ENCODE data around the gene KIRREL3.

DNA sequence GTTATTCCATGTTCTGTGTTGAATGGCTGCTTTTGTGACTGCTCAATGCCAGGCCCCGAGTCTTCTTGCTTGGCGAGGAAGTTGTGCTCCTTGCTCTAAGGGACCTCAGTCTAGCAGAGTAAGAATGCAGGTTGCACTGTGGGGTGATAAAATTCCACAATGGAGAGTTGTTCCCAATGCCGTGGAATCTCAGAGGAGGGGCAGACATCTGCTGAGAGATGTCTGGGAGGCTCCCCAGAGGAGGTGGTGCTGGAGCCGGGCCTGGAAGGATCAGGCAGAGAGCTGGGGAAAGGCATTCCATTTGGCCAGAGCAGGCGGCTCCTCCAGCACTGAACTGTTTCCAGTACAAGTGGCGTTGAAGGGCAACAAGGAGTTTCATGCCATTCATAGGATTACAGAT is 589.9 kb downstream of the KIRREL3 start:
- TF ChIP-seq FOXM1 (IDR thresholded peaks at IDR 0.05; ENCODE audit: low read depth), result no peak
- no peak for TF ChIP-seq FOXM1 (CRISPR knock-in tag; IDR thresholded peaks at IDR 0.05; ENCODE audit: low read depth)
- TF ChIP-seq, protein P1, sequence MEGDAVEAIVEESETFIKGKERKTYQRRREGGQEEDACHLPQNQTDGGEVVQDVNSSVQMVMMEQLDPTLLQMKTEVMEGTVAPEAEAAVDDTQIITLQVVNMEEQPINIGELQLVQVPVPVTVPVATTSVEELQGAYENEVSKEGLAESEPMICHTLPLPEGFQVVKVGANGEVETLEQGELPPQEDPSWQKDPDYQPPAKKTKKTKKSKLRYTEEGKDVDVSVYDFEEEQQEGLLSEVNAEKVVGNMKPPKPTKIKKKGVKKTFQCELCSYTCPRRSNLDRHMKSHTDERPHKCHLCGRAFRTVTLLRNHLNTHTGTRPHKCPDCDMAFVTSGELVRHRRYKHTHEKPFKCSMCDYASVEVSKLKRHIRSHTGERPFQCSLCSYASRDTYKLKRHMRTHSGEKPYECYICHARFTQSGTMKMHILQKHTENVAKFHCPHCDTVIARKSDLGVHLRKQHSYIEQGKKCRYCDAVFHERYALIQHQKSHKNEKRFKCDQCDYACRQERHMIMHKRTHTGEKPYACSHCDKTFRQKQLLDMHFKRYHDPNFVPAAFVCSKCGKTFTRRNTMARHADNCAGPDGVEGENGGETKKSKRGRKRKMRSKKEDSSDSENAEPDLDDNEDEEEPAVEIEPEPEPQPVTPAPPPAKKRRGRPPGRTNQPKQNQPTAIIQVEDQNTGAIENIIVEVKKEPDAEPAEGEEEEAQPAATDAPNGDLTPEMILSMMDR (IDR thresholded peaks at IDR 0.05 in 2 of 3, conservative IDR thresholded peaks at IDR 0.05 in 1 of 3; ENCODE audit: insufficient read depth in 2 of 3, low read depth in 1 of 3, low read length in 3 of 3), result no peak
- TF ChIP-seq, protein P2, sequence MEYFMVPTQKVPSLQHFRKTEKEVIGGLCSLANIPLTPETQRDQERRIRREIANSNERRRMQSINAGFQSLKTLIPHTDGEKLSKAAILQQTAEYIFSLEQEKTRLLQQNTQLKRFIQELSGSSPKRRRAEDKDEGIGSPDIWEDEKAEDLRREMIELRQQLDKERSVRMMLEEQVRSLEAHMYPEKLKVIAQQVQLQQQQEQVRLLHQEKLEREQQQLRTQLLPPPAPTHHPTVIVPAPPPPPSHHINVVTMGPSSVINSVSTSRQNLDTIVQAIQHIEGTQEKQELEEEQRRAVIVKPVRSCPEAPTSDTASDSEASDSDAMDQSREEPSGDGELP (CRISPR knock-in tag; IDR thresholded peaks at IDR 0.05; ENCODE audit: borderline replicate concordance), result no peak

All from K562 (cell line).